K562 (cell line): ENCODE results near the gene PRMT5. TPM values are rescaled to one million over a fixed set of nuclear protein-coding genes. Genes with fewer than 3 reads are reported as not detected.

Experiments used
- ADNP ChIP-seq: fragments of 200-800 bp; sonication (Bioruptor generic); IDR thresholded peaks from 2 replicates; pipeline ENCODE4 v1.6.1; 2016; ENCODE audit warnings: missing genetic modification characterization, missing compliant biosample characterization
- CEBPZ ChIP-seq: fragments of 150-350 bp; IDR thresholded peaks from 2 replicates; pipeline ENCODE4 v1.6.1; 2014; ENCODE audit warnings: low read depth, mild to moderate bottlenecking, low read length, borderline replicate concordance
- CHCHD3 ChIP-seq: fragments of 250-450 bp; sonication (Bioruptor Pico); IDR thresholded peaks from 2 replicates; pipeline ENCODE4 v2.1.2; 2022; ENCODE audit warnings: mild to moderate bottlenecking
- ID3 ChIP-seq, 2 experiments: fragments of 250-450 bp in 1 of 2; fragments of 450-650 bp in 1 of 2; sonication (Bioruptor Pico) in 1 of 2; IDR thresholded peaks; 2 replicates each; pipeline versions ENCODE4 v1.6.1 to v1.8.0; 2016 to 2021; ENCODE audit warnings: mild to moderate bottlenecking in 2 of 2, moderate library complexity in 2 of 2, missing compliant biosample characterization in 1 of 2, missing genetic modification characterization in 1 of 2
- PPARD ChIP-seq: fragments of 250-450 bp; sonication (Bioruptor Pico); IDR thresholded peaks from 2 replicates; pipeline ENCODE4 v1.8.0; 2022; ENCODE audit warnings: inconsistent platforms, mild to moderate bottlenecking, moderate library complexity
- PTRF ChIP-seq: fragments of 450-650 bp; IDR thresholded peaks from 2 replicates; pipeline ENCODE4 v1.6.1; 2016; ENCODE audit warnings: mild to moderate bottlenecking, missing genetic modification characterization, missing compliant biosample characterization
- RAD51 ChIP-seq: fragments of 450-650 bp; IDR thresholded peaks from 2 replicates; pipeline ENCODE4 v1.7.1; 2016; ENCODE audit warnings: low read depth, mild to moderate bottlenecking, borderline replicate concordance
- SP2 ChIP-seq: IDR thresholded peaks from 2 replicates; pipeline ENCODE4 v1.6.1; 2011; ENCODE audit warnings: mild to moderate bottlenecking, low read depth, low read length, moderate library complexity; ENCODE audit not compliant: poor library complexity, severe bottlenecking; ENCODE audit errors: extremely low read depth
- SRSF9 ChIP-seq: fragments of 200-400 bp; formaldehyde crosslinking; IDR thresholded peaks from 2 replicates; pipeline ENCODE4 v1.6.1; 2017; ENCODE audit warnings: low read depth, low read length, borderline replicate concordance
- ZBTB40 ChIP-seq, 2 experiments: fragments of 450-650 bp in 1 of 2; sonication (generic) in 1 of 2; formaldehyde crosslinking in 1 of 2; IDR thresholded peaks; 2 replicates each; pipeline versions ENCODE4 v1.7.1 to v1.9.0; 2016 to 2022; ENCODE audit warnings: inconsistent platforms in 1 of 2, mild to moderate bottlenecking in 1 of 2, missing genetic modification reagents in 1 of 2
- ZNF133 ChIP-seq: fragments of 250-450 bp; sonication (Bioruptor Pico); IDR thresholded peaks from 2 replicates; pipeline ENCODE4 v1.4.0; 2020; ENCODE audit warnings: mild to moderate bottlenecking
- ZNF197 ChIP-seq: fragments of 200-800 bp; sonication (Bioruptor generic); IDR thresholded peaks from 2 replicates; pipeline ENCODE4 v1.6.1; 2016; ENCODE audit warnings: low read depth, missing genetic modification characterization, missing compliant biosample characterization
- polyA plus RNA-seq, 8 experiments: library from polyadenylated mRNA; depleted of rRNA in 4 of 8; stranded (reverse) in 5 of 8; unstranded in 3 of 8; fragments of >200 nt; fragmentation: Nextera tagmentation in 2 of 8; fragmentation: Illumina TruSeq in 1 of 8; extraction: Ambion mirVana in 2 of 8; extraction: Trizol in 1 of 8; gene quantifications; 2 replicates each; pipeline versions ENCODE4 v1.2.1 to v1.2.3, GENCODE V29; 2011 to 2014; ENCODE audit warnings: inconsistent platforms in 1 of 8, missing spikeins in 1 of 8
- total RNA-seq, 7 experiments: library from RNA; depleted of rRNA in 6 of 7; stranded (reverse); fragments of >200 nt in 6 of 7; fragmentation: Illumina TruSeq in 2 of 7; extraction: Trizol in 2 of 7; gene quantifications; 2 replicates each; pipeline versions ENCODE4 v1.2.1 to v1.2.3, GENCODE V29; 2011 to 2021; ENCODE audit warnings: low replicate concordance in 1 of 7

Gene PRMT5
- total and polyA plus RNA-seq, 9 of the 15 experiments (the other 6 are each of a cell fraction or from before 2014, with no cell fraction given), result 114 to 552 (median 222) TPM

DNA sequence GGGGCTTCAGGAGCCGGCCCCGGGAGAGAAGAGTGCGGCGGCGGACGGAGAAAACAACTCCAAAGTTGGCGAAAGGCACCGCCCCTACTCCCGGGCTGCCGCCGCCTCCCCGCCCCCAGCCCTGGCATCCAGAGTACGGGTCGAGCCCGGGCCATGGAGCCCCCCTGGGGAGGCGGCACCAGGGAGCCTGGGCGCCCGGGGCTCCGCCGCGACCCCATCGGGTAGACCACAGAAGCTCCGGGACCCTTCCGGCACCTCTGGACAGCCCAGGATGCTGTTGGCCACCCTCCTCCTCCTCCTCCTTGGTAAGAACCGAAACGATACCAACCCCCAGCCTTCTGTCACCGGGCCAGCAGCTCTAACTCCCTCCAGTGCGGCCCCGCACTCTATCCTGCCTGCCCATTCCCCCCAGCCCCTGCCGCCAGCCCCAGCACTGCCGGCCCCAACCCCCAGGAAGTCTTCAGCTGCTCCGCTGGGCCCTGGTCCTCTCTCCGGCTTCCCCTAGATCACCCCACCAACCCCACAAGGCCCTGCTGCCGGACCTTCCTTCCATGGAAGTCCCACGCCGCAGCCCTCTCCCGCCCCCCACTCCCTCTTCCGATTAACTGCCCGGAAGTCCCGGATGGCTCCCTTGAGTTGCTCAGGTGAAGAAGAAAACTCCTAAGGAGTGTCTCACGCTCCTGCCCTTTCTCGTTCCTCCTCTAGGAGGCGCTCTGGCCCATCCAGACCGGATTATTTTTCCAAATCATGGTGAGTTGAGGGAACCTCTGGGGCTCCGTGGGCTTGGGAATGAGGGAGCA, 56.9 kb downstream of the PRMT5 start (continued):
- no peak for TF ChIP-seq SP2
- TF ChIP-seq RAD51, result no peak
- TF ChIP-seq ZNF133 (CRISPR knock-in tag), result no peak
- TF ChIP-seq ID3 (CRISPR knock-in tag; IDR thresholded peaks at IDR 0.05), result no peak
- no peak; the same call in 1 of the 2 replicates for TF ChIP-seq ID3 (tag; IDR thresholded peaks at IDR 0.05)
- TF ChIP-seq CEBPZ, result no peak
- TF ChIP-seq PPARD (CRISPR knock-in tag), result no peak
- no peak for TF ChIP-seq ADNP (tag)
- TF ChIP-seq SRSF9, result no peak
- TF ChIP-seq ZBTB40 (IDR thresholded peaks at IDR 0.05), result peak; percentile 49
- no peak for TF ChIP-seq ZBTB40 (CRISPR knock-in tag; IDR thresholded peaks at IDR 0.05)
- no peak for TF ChIP-seq ZNF197 (CRISPR knock-in tag)
- no peak for TF ChIP-seq PTRF (tag)
- no peak for TF ChIP-seq CHCHD3
